Measurements from ENCODE around the gene MAOB. TPM values are rescaled to one million over a fixed set of nuclear protein-coding genes. Genes with fewer than 3 reads are reported as not detected.

MAOB gene
- polyA plus RNA-seq, 1 experiment, result 0.52 TPM

- ChIA-PET POLR2A (no interaction called here), CTCF (no interaction called here)
- DNase-seq (ENCODE audit: low read depth, low spot score), result no peak
- H3K4me3 ChIP-seq (ENCODE audit: low read depth, low read length), result no peak overlapping the region
- no peaks in the 10 kb centered on the region for H3K27me3 ChIP-seq (ENCODE audit: control insufficient read depth, insufficient read depth, low read length)
- TF ChIP-seq CTCF (IDR thresholded peaks at IDR 0.05; ENCODE audit: low read depth, low read length), result no peak
- no peak overlapping the region for H3K27ac ChIP-seq (ENCODE audit: low read depth, low read length)
- no peaks in the 10 kb centered on the region for H3K9me3 ChIP-seq (ENCODE audit: control insufficient read depth, insufficient read depth, low read length)
These were observed 134.8 kb downstream of the MAOB start for GRCh38 chrX:43747476-43747875.

- ChIA-PET CTCF (no interaction called here), POLR2A (no interaction called here)
- no peak for TF ChIP-seq CTCF (IDR thresholded peaks at IDR 0.05; ENCODE audit: low read depth, low read length)
- DNase-seq (ENCODE audit: low read depth, low spot score), result no peak
- Histone ChIP-seq H3K27me3 (ENCODE audit: control insufficient read depth, insufficient read depth, low read length) (no peaks in the 10 kb centered on the region), H3K9me3 (ENCODE audit: control insufficient read depth, insufficient read depth, low read length) (no peaks in the 10 kb centered on the region), H3K4me3 (ENCODE audit: low read depth, low read length) (no peak overlapping the region), H3K27ac (ENCODE audit: low read depth, low read length) (no peak overlapping the region)
These were observed 136.1 kb downstream of the MAOB start for GRCh38 chrX:43745938-43746721.

GRCh38 chrX:43744284-43744683 lies 138.0 kb downstream of the MAOB start:
- ChIA-PET CTCF (no interaction called here), POLR2A (no interaction called here)

GRCh38 chrX:43743100-43743822 lies 139.0 kb downstream of the MAOB start:
- no peak overlapping the region for H3K4me3 ChIP-seq (ENCODE audit: low read depth, low read length)
- CTCF ChIA-PET, result no interaction called here
- POLR2A ChIA-PET, result no interaction called here
- DNase-seq (ENCODE audit: low read depth, low spot score), result no peak
- H3K27me3 ChIP-seq (ENCODE audit: control insufficient read depth, insufficient read depth, low read length), result no peaks in the 10 kb centered on the region
- no peak overlapping the region for H3K27ac ChIP-seq (ENCODE audit: low read depth, low read length)
- no peak for TF ChIP-seq CTCF (IDR thresholded peaks at IDR 0.05; ENCODE audit: low read depth, low read length)
- H3K9me3 ChIP-seq (ENCODE audit: control insufficient read depth, insufficient read depth, low read length), result no peaks in the 10 kb centered on the region

More at GRCh38 chrX:43744284-43744683, 138.0 kb downstream of the MAOB start:
- H3K27ac ChIP-seq (ENCODE audit: low read depth, low read length), result no peak overlapping the region
- no peak for DNase-seq (ENCODE audit: low read depth, low spot score)
- H3K4me3 ChIP-seq (ENCODE audit: low read depth, low read length), result no peak overlapping the region
- no peak for TF ChIP-seq CTCF (IDR thresholded peaks at IDR 0.05; ENCODE audit: low read depth, low read length)
- H3K27me3 ChIP-seq (ENCODE audit: control insufficient read depth, insufficient read depth, low read length), result no peaks in the 10 kb centered on the region
- H3K9me3 ChIP-seq (ENCODE audit: control insufficient read depth, insufficient read depth, low read length), result no peaks in the 10 kb centered on the region
